Hematopoietic multipotent progenitor cell treated with erythropoietin and hydrocortisone succinate and interleukin-3 and kit ligand, for 6 days (in vitro differentiated cells): Measurements from ENCODE around the gene DCST2.

Experiments used
- DNase-seq: peaks from one replicate; pipeline ENCODE4 v3.0.0-alpha.2; 2015

Gene DCST2

DNA sequence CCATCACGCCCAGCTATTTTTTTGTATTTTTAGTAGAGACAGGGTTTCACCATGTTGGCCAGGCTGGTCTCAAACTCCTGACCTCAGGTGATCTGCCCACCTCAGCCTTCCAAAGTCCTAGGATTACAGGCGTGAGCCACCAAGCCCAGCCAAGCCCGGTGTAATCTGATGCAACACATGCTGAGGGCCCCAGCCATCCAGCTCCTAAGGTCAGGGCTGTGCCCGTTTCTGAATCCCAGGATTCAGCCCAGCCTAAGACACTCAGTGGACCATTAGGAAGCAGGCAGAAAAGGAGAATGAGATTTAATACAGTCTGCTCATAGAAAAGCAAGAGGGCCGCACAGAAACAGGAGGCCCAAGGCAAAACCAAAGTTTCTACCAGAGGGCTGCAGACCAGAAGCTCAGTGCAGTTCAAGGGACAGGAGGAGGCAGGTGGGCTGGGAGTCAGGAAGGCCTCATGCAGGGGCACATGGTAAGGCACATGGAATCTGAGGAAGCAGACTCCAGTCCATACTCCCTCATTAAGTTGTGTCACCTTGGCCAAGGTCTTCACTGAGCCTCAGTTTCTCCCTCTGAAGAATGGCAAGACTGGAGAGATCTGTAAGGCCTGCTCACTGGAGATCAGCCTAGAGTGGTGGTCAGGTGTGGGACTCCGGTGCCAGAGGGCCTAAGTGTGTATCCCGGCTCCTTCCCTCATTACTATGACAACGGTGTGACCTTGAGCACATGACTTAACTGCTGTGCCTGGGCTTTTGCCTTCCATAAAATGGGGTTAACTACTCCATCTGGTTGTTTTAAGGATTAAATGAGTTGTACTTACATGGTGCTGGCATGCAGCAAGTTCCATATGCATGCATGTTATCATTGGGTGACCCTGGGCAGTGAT lies 15.1 kb upstream of the DCST2 start:
- no peak for DNase-seq

DNA sequence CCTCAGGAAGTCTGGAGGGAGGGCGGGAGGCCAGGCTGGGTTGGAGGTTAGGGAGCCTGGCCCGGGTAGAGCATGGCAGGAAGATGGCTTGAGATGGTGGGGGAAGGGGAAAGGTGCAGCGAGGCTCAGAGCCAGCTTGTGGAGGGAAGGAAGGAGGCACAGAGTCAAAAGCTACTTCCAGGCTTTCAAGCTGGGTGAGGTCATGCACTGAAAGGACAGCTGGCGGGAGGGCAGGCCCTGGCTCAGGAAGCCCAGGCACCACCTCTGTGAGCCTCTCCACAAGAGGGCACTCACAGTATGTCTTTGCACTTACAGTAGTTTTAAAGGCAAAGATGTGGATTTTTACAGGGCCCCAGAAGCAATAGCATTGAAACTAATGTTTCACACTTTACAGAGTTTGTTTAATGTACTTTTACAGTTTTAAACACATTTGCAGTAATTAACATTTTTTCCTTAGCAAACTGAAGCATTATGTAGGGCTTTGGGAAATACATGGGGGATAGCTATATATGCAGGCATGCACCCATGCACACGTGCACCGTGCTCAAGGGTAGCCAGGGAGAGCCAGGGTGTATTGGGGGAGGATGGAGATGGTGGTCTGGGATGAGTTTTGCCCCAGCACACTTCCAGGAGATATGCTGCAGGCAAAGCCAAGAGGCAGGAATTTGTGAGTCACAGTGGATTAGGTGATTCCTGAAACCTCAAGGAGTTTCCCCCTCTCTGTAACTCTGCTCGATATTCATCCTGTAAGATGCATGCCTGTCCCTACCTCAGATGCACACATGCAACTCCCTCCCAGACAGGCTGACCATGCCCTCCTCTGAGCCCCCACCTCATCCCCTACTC lies 11.5 kb upstream of the DCST2 start:
- DNase-seq: peak; percentile 92

GRCh38 chr1:155044365-155044764 lies 10.8 kb upstream of the DCST2 start:
- DNase-seq: no peak

- DNase-seq: no peak
Measured at GRCh38 chr1:155043793-155044192, 10.2 kb upstream of the DCST2 start.

GRCh38 chr1:155043301-155043702 lies 9.7 kb upstream of the DCST2 start:
- DNase-seq: no peak

DNA sequence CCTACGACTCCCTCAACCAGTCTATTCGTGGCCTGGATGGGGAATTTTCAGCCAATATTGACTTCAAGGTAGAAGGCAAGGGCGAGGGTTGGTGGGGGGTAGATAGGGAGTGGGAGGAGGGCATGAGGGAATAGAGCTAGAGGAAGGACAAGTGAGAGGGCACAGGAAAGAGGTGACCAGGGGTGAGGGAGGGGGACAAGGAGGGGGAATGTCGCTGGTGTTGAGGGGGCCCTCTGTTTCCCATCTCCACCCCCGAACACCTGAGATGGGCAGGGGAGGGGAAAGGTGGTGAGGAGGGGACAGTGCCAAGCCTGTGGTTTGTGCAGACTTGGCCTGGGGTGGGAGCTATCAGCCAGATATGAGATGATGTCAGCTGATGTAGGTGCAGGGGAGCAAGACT lies 9.2 kb upstream of the DCST2 start:
- no peak for DNase-seq

- no peak for DNase-seq
Measured at GRCh38 chr1:155040358-155041093, 6.9 kb upstream of the DCST2 start.

- DNase-seq: no peak
Measured at GRCh38 chr1:155039308-155039669, 5.7 kb upstream of the DCST2 start.

GRCh38 chr1:155038602-155039307 lies 5.2 kb upstream of the DCST2 start:
- DNase-seq: no peak

- DNase-seq: no peak
Measured at GRCh38 chr1:155037851-155038441, 4.4 kb upstream of the DCST2 start.

GRCh38 chr1:155037043-155037442 lies 3.5 kb upstream of the DCST2 start:
- no peak for DNase-seq

DNA sequence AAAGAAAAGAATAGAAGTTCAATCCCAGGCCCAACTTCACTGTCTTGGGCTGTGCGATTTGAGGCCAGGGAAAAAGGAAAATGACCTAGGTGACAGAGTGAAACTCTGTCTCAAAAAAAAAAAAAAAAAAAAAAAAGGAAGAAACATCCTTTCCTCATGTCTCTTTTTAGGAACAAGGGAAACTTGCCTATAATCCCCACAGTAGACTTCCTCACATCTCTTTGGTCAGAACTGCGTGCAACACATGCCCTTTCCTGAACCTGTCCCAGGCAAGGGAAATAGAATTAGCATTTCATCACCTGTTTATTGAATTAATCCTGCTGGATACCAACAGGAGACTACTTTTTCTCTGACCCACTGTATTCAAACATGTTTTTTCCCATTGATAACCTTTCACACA lies 2.4 kb upstream of the DCST2 start:
- no peak for DNase-seq

DNA sequence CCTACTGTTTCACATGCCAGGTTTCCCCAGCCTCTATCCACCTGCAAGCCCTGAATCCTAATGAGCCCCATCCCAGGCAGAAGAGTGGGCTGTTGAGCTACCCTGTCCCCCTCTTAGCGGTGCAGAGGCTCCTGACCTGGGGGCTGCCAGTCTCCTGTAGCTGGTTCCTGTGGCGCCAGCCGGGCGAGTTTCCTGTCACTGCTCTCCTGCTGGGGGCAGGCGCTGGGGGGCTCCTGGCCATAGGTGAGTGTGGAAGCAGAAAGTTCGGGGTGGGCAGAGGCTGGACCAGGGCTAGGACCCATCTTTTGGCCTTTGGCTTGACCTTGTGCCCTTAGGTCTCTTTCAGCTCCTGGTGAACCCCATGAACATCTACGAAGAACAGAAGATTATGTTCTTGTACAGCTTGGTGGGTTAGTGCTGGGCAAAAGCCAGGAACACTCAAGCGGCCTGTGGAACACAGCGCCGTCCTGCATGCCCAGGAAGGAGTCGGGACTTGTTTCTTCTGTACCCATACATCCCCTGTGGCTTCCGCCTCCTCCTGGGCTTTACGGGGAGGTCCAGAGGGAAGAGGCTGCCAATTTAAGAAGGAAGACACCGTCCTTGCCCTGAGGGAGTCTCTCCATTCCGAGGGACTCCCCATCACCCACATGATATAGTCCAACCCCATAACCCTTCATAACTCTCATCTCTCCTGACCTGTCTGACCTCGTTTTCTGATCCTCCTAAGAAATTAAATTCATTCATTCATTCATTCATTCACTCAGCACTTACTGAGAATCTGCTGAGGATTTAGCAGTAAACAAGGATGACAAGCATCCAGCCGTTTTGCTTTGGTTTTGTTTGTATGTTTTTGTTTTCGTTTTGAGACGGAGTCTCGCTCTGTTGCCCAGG lies 982 bp upstream of the DCST2 start:
- no peak for DNase-seq

- DNase-seq: no peak
Measured at GRCh38 chr1:155032886-155033285, 695 bp downstream of the DCST2 start.

DNA sequence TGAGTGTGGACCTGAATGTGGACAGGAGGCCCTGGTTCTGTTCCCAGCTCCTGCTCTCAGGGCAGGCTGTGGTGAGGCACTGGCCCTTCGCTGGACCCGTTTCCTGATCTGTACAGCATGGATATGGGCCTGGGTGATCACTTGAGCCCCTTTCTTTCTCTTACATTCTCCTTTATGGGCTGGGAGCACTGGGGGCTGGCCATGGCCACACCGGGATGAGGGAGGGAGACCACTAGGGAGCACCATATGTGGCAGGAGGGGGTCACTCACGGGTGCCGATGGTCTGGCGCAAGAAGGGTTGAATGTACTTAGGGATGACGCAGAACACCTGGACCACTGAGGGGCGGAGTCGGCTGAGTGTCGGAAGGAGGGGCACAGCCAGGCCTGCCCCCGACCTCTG lies 2.7 kb downstream of the DCST2 start:
- no peak for DNase-seq

- DNase-seq: no peak
Measured at GRCh38 chr1:155030243-155030795, 3.3 kb downstream of the DCST2 start.

- no peak for DNase-seq
Measured at GRCh38 chr1:155029513-155030242, 3.9 kb downstream of the DCST2 start.

GRCh38 chr1:155026588-155026987 lies 7.0 kb downstream of the DCST2 start:
- no peak for DNase-seq

- no peak for DNase-seq
Measured at GRCh38 chr1:155026154-155026553, 7.4 kb downstream of the DCST2 start.

GRCh38 chr1:155024315-155024714 lies 9.3 kb downstream of the DCST2 start:
- no peak for DNase-seq
